AG08396 (cell line): ENCODE results near the gene PJA1.

Source experiments
- DNase-seq: peaks from one replicate; pipeline ENCODE4 v3.0.0; 2012; ENCODE audit warnings: low spot score, mixed read lengths

Gene PJA1

DNA sequence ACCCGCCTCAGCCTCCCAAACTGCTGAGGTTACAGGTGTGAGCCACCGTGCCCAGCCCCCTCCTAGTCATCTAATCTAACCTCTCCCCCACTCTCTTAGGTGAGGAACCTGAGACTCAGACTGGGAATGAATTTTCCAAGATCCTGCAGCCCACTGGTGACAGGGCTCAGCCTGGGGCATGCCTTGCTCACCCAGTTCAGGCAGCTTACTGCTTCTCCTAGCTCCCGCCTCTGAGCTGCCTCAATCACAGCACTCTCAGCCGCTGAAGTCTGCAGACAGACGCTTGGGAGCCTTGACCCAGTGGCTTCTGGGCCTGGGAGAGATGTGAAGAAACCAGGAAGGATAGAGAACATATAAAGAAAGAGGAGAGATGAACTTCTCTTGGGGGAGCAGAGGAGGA lies 24.4 kb downstream of the PJA1 start:
- no peak for DNase-seq

DNA sequence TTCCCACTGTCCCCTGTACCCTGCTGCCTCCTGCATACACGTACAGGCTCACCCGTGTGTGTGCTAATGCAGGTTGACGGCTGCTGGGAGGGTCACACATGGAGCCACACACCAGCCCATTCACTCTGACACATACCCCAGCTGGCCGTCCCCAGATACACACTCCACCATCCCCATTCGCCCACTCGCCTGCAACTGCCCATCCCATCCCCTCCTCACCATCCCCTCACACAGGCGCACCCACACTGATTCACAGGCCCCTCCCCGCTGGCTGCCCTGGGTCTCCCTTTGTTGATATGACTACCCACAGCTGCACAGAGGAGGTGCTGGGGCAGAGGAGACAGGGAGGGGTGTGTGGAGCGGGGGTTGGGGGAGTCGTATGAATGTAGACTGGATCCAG lies 25.7 kb downstream of the PJA1 start:
- DNase-seq = no peak

GRCh38 chrX:69138512-69138911 lies 26.7 kb downstream of the PJA1 start:
- DNase-seq = no peak

DNA sequence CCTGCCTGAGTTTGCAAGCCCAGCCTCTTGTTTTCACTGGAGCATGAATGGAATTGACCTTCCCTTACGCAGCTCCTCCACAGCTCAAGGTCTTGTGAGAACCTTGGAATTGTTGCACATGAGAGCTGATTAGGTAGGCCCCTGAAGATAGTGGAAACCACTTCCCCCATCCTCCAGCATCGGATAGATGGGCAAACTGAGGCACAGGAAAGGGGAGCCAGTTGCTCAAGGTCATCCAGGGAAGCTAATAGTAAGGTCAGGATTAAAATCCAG lies 27.2 kb downstream of the PJA1 start:
- no peak for DNase-seq

- no peak for DNase-seq
These were observed 27.7 kb downstream of the PJA1 start for GRCh38 chrX:69137371-69138117.

GRCh38 chrX:69136546-69137331 lies 28.5 kb downstream of the PJA1 start:
- no peak for DNase-seq

GRCh38 chrX:69133921-69134542 lies 31.2 kb downstream of the PJA1 start:
- peak; percentile 78 for DNase-seq

GRCh38 chrX:69131886-69132285 lies 33.4 kb downstream of the PJA1 start:
- DNase-seq = no peak

GRCh38 chrX:69130439-69130838 lies 34.8 kb downstream of the PJA1 start:
- no peak for DNase-seq

GRCh38 chrX:69128588-69128987 lies 36.7 kb downstream of the PJA1 start:
- DNase-seq = peak; percentile 56

- DNase-seq = no peak
These were observed 37.8 kb downstream of the PJA1 start for GRCh38 chrX:69127466-69127865.

DNA sequence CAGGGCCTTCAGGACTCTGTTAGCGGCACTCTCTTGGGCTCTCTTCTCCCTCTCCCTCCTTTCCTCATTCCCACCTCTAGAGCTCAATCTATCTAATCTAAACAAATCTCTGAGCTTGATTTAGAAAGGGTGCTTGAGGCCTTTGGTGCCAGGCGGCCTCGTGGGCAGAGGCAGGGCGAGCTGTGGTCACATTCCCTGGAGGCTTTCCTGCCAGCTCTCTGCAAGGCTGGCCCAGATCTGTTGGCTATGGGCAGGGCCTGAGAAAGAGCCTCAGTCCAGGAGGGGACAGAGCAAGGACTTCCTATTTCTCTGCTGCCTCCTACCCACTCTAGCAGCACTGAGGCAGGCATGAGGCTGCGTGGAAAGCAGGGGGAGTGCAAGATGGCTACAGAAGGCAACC lies 38.6 kb downstream of the PJA1 start:
- no peak for DNase-seq

DNA sequence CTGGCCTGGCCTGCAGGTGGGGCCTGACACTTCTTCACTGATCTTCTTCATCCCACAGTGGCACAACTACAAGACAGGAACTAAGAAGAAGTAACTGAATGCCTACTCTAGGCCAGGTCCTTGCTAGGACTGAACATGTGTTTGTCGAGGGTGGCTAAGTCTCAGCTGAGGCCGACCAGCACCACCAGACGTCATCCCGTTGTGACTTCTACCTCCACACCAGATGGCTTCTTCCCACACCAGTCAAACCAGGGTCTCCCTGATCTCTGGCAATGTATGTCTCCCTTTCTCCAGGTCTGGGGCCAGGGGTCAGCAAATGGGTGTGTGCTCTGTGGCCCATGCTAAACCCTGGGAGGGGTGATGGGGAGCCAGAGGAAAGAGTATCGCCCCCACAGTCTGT lies 40.2 kb downstream of the PJA1 start:
- DNase-seq = no peak

DNA sequence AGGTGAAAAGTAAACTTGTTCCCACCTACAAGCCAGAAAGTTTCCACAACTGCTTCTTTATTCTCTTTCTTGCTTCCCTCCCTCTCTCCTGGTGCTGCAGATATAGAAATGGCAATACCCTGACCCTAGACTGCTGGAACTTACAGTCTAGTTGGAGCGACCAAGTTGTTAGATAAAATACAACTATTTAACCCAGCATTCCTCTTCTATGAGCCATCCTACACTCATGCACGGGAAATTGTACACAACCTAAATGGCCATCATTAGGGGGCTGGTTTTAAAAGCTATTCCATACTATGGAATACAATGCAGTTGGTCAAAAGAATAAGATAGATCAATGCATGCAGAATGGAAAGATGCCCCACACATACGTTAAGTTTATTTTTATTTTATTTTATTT lies 41.1 kb downstream of the PJA1 start:
- peak; percentile 60 for DNase-seq

DNA sequence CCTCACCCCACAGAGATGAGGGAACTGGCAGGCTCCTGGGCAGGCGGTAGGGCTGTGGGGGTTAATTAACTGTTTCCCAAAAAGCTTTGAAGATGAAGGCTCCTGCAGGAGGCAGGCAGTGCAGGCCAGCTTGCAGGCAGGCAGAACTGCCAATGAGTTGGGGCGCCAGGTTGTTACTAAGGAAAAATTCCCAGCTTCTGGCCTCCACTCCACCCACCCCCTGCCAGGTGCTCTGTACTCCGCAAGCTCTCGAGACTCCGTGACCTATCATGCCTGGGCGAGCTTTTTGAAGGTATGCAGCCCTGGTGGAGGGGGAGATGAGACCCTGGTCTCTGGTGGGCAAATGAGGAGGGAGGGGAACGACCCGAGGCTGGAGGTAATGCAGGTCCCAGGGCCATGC lies 41.8 kb downstream of the PJA1 start:
- no peak for DNase-seq

DNA sequence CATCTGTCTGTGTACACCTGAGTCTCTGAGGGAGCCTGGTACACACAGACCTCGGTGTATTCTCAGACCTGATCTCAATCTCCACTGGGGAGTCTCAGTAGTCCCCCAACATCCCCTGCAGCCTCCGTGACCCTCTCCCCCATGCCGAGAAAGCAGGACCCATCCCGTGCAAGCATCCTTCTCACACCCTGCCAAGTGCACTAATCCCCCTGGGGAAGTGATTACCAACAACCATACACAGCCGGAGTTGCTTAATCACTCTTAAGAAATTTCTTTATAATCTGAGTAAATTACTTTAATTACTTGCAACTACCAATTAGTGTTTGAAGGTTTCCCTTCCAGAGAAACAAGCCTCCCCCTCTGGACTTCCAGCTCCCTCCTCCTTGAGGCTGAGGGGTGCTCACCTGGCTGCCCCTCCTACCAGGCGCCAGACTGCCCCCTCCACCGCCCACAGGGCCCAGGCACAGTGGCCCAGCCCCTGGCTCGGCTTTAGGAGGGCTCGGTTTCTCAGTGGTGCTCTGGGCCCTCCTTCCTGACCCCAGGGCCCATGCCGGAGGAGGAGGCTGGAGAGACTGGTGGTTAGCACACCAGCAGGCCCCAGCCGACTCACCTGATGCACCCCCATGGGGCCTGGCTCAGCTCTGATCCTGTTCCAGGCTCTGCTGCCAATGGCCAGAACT lies 43.8 kb downstream of the PJA1 start:
- no peak for DNase-seq

DNA sequence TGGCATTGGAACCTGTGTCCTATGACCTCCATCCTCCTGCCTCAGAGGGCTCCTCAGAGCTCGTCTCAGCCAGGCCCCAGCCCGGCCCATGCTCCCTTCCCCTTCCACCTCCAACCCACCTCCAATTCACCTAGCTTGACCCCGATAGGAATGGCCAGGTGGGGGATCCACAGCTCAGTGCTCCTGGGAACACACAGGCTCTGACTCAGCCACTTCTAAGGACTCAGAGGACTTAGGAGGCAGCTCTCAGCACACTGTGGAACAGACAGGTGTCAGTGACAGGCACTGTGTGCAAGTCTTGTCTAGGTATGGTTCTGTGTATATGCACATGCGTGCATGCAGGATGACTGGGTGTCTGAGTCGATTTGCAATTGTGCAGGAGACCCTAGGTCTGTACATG lies 44.8 kb downstream of the PJA1 start:
- DNase-seq = no peak

DNA sequence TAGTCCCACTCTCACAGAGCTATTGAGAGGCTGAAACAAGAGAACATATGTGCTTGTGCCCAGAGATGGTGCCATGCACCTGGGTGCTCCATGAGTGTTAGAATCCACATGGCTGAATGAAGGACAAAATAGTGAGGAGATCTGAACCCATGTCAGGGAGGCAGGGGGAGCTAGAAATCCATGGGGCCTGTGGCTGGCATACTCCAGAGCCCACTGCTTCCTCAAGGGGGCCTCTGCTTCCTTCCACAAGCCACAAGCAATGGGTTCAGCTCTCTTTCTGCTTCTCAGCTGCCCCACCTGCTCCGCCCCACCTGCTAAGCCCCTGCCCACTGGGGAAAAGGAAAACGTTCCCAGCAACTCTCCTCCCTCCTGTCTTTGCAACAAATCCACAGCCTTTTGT lies 46.1 kb downstream of the PJA1 start:
- DNase-seq = no peak

DNA sequence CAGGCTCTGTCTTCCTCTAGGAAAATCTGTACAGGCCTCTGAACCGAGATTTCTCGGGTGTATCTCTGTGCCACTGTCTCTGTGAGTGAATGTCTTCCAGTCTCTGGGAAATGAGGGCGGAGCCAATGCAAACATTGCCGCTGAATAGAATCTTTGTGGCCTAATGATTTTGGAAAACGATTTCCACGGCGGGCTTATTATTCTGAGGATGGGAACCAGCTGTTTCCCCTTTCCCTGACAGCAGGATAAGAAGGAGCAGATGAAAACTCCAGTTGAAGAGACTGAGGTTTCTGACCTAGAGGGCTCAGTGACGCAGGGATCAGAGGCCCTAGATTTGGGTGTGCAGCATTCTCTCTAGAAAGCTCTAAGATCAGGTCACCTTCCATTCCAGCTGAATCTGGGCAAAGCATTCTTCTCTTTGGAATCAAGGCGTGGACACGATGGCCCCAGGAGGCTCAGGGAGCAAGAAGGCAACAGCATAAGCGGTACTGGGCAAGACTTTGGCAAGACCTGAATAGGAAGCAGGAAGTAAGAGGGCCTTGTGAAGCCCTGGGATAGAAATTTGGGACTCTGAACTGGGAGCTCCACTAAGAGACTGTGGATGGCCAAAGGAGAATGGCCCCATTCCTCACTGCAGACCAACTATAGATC lies 47.3 kb downstream of the PJA1 start:
- no peak for DNase-seq

- DNase-seq = no peak
These were observed 49.2 kb downstream of the PJA1 start for GRCh38 chrX:69116077-69116476.

- DNase-seq = no peak
These were observed 51.5 kb downstream of the PJA1 start for GRCh38 chrX:69113723-69114122.
